H1 (cell line): ENCODE results near the gene IKZF2.

Experiments used
- ASH2L ChIP-seq: fragments of 200-600, 300-600 bp; sonication (generic); IDR thresholded peaks from one replicate; pipeline ENCODE4 v1.7.1; 2017; ENCODE audit warnings: low read length
- ATF3 ChIP-seq: IDR thresholded peaks from 2 replicates; pipeline ENCODE4 v1.6.1; 2011; ENCODE audit warnings: low read depth, mild to moderate bottlenecking, low read length; ENCODE audit not compliant: insufficient read depth
- CHD1 ChIP-seq: IDR thresholded peaks from 2 replicates; pipeline ENCODE4 v1.6.1; 2012; ENCODE audit warnings: low read depth, low read length, improper control_type of control experiment
- CHD2 ChIP-seq: IDR thresholded peaks from 2 replicates; pipeline ENCODE4 v1.6.1; 2012; ENCODE audit warnings: low read length, improper control_type of control experiment
- CTCF ChIP-seq, 3 experiments: IDR thresholded peaks; 1 replicate in 2 of 3; 2 replicates in 1 of 3; pipeline versions ENCODE4 v1.5.1 to v1.6.1; 2011; ENCODE audit warnings: low read length in 3 of 3, mild to moderate bottlenecking in 3 of 3, inconsistent platforms in 2 of 3, low read depth in 1 of 3, moderate library complexity in 1 of 3; ENCODE audit not compliant: insufficient read depth in 1 of 3; ENCODE audit errors: control extremely low read depth in 1 of 3
- E2F6 ChIP-seq: IDR thresholded peaks from 2 replicates; pipeline ENCODE4 v1.6.1; 2012; ENCODE audit warnings: inconsistent platforms
- EP300 ChIP-seq, 2 experiments: IDR thresholded peaks; 1 replicate in 1 of 2; 2 replicates in 1 of 2; pipeline ENCODE4 v1.6.1; 2011 to 2012; ENCODE audit warnings: low read depth in 2 of 2, low read length in 2 of 2, mild to moderate bottlenecking in 2 of 2, borderline replicate concordance in 1 of 2, inconsistent platforms in 1 of 2, moderate library complexity in 1 of 2
- NANOG ChIP-seq: IDR thresholded peaks from 2 replicates; pipeline ENCODE4 v1.6.1; 2011; ENCODE audit warnings: low read length, low read depth, mild to moderate bottlenecking, inconsistent platforms; ENCODE audit not compliant: insufficient read depth, poor library complexity, severe bottlenecking
- SP1 ChIP-seq: IDR thresholded peaks from 2 replicates; pipeline ENCODE4 v1.6.1; 2011; ENCODE audit warnings: low read depth, low read length
- TAF1 ChIP-seq: IDR thresholded peaks from 2 replicates; pipeline ENCODE4 v1.6.1; 2011; ENCODE audit warnings: mild to moderate bottlenecking, low read depth, low read length

- no peak for TF ChIP-seq TAF1
- TF ChIP-seq CHD1 = no peak
- no peak for TF ChIP-seq EP300 (IDR thresholded peaks at IDR 0.05; ENCODE audit: borderline replicate concordance in 1 of 2, low read depth in 2 of 2, low read length in 2 of 2)
- no peak for TF ChIP-seq CTCF (IDR thresholded peaks at IDR 0.05; ENCODE audit: control extremely low read depth in 1 of 3, insufficient read depth in 1 of 3, low read depth in 1 of 3, low read length in 3 of 3)
- no peak for TF ChIP-seq ASH2L
- no peak for TF ChIP-seq SP1
- no peak for TF ChIP-seq CHD2
- no peak for TF ChIP-seq NANOG
- TF ChIP-seq ATF3 = no peak
- TF ChIP-seq E2F6 = no peak
Observed at GRCh38 chr2:213065583-213066442, 85.6 kb downstream of the IKZF2 start.
